ENCODE data around the gene TLL2.
"Not testable (repeated sequence)": the region's sequence is repeated elsewhere in the genome, so short reads cannot be mapped to it uniquely, and the experiment has no call there.

Gene TLL2

DNA sequence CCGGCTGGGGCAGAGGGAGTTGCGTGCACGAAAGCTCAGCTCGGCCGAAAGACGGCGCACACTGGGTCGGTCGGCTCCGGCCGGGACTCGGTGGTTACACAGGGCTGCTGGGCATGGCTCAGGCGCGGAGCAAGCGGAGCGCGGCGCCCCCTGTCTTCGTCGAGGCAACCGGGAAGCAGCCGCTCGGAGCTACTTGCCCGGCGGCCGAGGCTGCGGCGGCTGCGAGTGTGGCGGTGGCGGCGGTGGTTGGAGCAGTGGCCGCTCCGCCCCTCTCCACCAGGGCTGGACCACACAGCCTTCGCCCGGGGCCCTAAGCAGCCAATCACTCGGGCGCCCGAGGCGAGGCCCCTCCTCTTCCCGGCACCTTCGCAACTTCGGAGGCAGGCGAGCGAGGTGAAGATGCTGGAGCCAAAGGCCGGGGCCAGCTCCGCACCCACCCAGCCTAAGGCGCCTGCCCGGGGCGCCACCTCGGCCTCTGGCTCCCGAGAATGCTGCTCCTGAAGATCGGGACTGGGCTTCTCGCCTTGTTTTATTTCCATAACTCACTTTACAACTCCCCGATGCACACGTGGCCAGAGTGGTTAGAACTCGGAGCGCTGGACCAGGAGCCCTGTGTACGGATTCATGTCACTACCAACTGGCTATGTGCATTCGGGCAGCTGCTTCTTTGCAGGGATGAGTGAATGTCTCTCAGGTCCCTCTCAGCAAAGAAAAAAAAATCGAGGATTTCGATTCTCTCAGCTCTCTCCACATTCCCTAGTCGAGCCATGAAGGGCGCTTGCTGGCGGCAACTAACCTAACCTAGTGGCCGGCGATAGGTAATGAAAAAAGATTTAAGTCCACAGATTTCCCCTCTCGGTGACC is at the start of gene TLL2:
TSS of gene TLL2 (minus strand) at position 229 of the 864 bp plus-strand sequence. CDS start 241 bp downstream, outside the sequence.
- DNase-seq (ENCODE audit: low spot score), result peak; percentile 92
- FAIRE-seq, result peak; percentile 30

GRCh38 chr10:96560966-96561887 is 47.5 kb upstream of the TLL2 start:
- FAIRE-seq, result no peak
- DNase-seq (ENCODE audit: low spot score), result no peak

DNA sequence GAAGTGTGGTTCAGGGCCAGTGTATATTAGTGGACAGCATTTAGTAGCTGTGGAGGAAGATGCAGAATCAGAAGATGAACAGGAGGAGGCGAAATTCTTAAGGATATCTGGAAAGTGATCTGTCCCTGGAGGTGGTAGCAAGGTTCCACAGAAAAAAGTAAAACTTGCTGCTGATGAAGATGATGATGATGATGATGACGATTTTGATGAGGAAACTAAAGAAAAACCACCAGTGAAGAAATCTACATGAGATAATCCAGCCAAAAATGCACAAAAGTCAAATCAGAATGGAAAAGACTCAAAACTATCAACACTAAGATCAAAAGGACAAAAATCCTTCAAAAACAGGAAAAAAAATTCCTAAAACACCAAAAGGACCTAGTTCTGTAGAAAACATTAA is 46.8 kb upstream of the TLL2 start:
- no peak for FAIRE-seq
- no peak for DNase-seq (ENCODE audit: low spot score)

- FAIRE-seq (no peak), DNase-seq (ENCODE audit: low spot score) (peak; percentile 4)
These were observed 42.3 kb upstream of the TLL2 start for GRCh38 chr10:96556003-96556402.

GRCh38 chr10:96555330-96555729 is 41.6 kb upstream of the TLL2 start:
- DNase-seq (ENCODE audit: low spot score), result no peak
- FAIRE-seq, result peak; percentile 55

GRCh38 chr10:96548589-96548988 is 34.9 kb upstream of the TLL2 start:
- DNase-seq (ENCODE audit: low spot score) (no peak), FAIRE-seq (no peak)

DNA sequence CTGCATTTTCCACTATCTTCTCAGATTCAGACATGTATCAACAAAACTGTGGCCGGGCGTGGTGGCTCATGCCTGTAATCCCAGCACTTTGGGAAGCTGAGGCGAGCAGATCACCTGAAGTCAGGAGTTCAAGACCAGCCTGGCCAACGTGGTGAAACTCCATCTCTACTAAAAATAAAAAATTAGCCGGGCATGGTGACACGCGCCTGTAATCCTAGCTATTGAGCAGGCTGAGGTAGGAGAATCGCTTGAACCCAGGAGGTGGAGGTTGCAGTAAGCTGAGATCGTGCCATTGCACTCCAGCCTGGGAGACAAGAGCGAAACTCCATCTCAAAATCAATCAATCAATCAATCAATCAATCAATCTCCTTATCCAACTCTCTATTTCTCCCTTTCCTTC is 31.8 kb upstream of the TLL2 start:
- not testable (repeated sequence) for DNase-seq (ENCODE audit: low spot score); FAIRE-seq

- FAIRE-seq (no peak), DNase-seq (ENCODE audit: low spot score) (no peak)
These were observed 28.2 kb upstream of the TLL2 start for GRCh38 chr10:96541921-96542320.

GRCh38 chr10:96540240-96540639 is 26.5 kb upstream of the TLL2 start:
- FAIRE-seq (no peak), DNase-seq (ENCODE audit: low spot score) (no peak)

DNA sequence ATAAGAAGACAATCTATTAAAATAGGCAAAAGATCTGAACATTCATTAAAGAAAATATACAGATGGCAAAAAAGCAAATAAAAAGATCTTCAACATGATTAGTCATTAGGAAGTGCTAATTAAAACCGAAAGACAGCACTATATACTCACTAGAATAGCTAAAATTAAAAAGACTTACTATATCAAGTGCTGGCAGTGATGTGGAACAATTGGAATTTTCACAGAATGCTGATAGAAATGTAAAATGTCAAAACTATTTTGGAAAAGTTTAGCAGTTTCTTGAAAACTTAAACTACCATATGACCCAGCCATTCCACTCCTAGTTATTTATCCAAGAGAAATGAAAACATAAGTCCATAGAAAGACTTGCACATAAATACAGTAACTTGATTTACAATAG is 25.0 kb upstream of the TLL2 start:
- DNase-seq (ENCODE audit: low spot score) (no peak), FAIRE-seq (no peak)

- FAIRE-seq (no peak), DNase-seq (ENCODE audit: low spot score) (no peak)
These were observed 22.4 kb upstream of the TLL2 start for GRCh38 chr10:96536129-96536528.

- DNase-seq (ENCODE audit: low spot score), result no peak
- no peak for FAIRE-seq
These were observed 18.8 kb upstream of the TLL2 start for GRCh38 chr10:96532523-96532922.

DNA sequence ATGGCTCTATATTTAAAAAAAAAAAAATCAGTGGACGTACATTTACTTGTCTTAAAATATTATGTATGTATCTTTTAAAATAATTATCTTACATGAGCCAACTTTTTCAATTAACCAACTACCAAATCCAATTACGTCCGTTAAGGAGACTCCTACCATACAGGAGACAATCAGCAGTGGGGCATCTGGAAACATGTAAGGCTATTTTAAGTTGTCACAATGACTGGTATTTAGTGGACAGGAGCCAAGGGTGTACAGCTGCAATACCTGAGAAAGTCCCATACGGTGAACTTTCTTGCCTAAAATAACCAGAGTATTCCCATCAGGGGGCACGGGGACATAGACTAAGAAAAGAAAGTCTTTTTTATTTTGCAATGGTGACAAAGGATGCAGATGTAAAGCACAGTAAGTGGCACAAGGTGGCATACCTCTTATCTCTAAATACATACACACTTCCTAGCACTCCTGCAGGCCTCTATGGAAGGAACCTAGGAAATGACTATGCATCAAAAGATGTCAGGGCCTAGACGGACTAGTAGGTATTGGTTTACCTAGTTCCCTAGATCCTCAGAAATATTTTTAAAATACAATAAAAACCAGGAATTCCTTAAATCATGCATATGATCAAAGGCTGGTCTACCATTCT is 16.0 kb upstream of the TLL2 start:
- DNase-seq (ENCODE audit: low spot score), result no peak
- no peak for FAIRE-seq

- DNase-seq (ENCODE audit: low spot score) (no peak), FAIRE-seq (no peak)
These were observed 11.0 kb upstream of the TLL2 start for GRCh38 chr10:96524741-96525140.

- FAIRE-seq (no peak), DNase-seq (ENCODE audit: low spot score) (no peak)
These were observed 3.6 kb upstream of the TLL2 start for GRCh38 chr10:96517284-96517683.

GRCh38 chr10:96516337-96516736 is 2.6 kb upstream of the TLL2 start:
- FAIRE-seq, result no peak
- DNase-seq (ENCODE audit: low spot score), result no peak

DNA sequence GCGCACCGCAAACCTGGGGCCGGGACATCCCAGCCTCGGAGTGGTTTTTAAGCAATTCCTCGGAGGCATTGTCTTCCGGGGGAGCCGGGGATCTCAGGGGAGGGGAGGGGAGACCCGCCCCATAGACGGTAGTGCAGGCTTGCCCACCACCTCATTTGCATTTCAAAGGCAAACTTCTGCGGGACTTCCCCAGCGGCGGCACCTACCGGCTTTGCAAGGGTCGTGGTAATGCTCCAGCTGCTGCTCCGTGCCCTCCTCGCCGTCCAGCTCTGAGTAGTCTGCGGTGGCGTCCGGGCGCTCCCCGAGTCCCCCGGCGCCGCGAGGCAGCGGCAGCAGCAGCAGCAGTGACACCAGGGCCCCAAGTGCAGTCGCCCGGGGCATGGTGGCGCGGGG is 425 bp downstream of the TLL2 start:
- no peak for FAIRE-seq
- DNase-seq (ENCODE audit: low spot score), result no peak

- no peak for DNase-seq (ENCODE audit: low spot score)
- no peak for FAIRE-seq
These were observed 1.0 kb downstream of the TLL2 start for GRCh38 chr10:96512524-96513304.

DNA sequence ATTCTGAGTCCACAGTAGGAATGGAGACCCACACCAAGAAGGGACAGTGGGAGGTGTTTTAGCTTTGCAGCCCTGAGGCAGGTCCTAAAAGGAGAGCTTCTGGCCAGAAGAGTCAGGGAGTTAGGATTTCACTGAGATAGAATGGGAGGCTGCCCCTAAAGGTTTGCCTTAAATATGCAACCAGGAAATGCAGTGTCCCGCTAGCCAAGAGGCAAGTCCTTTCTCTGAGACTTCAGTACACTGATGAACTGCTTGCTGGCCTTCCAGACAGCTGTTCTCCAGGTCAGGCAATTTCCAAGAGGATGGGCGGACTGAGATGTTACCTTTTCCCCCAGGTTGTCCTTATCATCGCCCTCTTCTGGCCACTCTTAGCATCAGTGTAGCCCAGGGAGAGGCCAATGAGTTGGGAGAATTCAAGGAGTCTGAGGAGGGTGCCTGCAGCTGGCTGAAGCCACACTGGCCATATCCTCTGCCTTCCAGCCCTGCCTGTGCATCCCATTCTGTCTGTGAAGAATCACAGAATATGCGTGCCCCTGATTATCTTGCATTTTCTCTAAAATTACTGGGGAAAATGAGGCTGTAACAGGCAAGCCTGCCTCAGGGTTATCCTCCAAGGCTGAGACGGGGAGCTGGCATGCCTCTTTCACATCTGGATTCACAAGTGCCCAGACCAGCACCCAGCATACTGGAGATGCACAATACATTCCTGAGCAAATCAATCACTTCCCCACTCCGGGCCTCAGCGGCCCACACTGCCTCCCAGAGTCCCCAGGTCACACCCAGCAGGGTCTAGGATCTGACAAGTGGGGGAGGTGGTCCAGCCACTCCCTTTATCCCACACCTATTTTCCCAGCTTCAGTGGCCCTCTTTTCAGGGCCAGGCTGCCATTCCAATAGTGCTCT is 2.4 kb downstream of the TLL2 start:
- FAIRE-seq, result no peak
- DNase-seq (ENCODE audit: low spot score), result peak; percentile 49

Data from urothelium cell line (cell line).